H9 (cell line): ENCODE measurements around the gene SPATA19. TPM values are rescaled to one million over a fixed set of nuclear protein-coding genes. Genes with fewer than 3 reads are reported as not detected.

Source experiments
- DNase-seq: peaks from one replicate; pipeline ENCODE4 v3.0.0-alpha.2; 2017
- H2AFZ ChIP-seq: one replicate; pipeline ENCODE4 v1.6.1; 2013; ENCODE audit warnings: mild to moderate bottlenecking, low read length, control low read depth, moderate library complexity
- H2AK5ac ChIP-seq: 2 replicates; pipeline ENCODE4 v1.6.1; 2013; ENCODE audit warnings: low read length, control low read depth, mixed read lengths; ENCODE audit not compliant: insufficient read length
- H2BK120ac ChIP-seq: one replicate; pipeline ENCODE4 v1.6.1; 2013; ENCODE audit warnings: low read depth, mild to moderate bottlenecking, low read length, control low read depth, inconsistent platforms; ENCODE audit not compliant: poor library complexity, severe bottlenecking
- H2BK12ac ChIP-seq: 2 replicates; pipeline ENCODE4 v1.6.1; 2013; ENCODE audit warnings: low read length, control low read depth, mixed read lengths, low read depth; ENCODE audit not compliant: insufficient read length
- H2BK15ac ChIP-seq: 2 replicates; pipeline ENCODE4 v1.6.1; 2013; ENCODE audit warnings: low read depth, low read length, control low read depth
- H2BK20ac ChIP-seq: one replicate; pipeline ENCODE4 v1.6.1; 2013; ENCODE audit warnings: low read depth, mild to moderate bottlenecking, low read length, control low read depth, inconsistent platforms; ENCODE audit not compliant: poor library complexity, severe bottlenecking
- H2BK5ac ChIP-seq: 2 replicates; pipeline ENCODE4 v1.6.1; 2013; ENCODE audit warnings: low read length, control low read depth, mixed read lengths; ENCODE audit not compliant: insufficient read length
- H3K14ac ChIP-seq: 2 replicates; pipeline ENCODE4 v1.6.1; 2013; ENCODE audit warnings: low read length, control low read depth; ENCODE audit not compliant: insufficient read depth
- H3K18ac ChIP-seq: 2 replicates; pipeline ENCODE4 v1.6.1; 2013; ENCODE audit warnings: low read depth, mild to moderate bottlenecking, mixed read lengths, low read length, control low read depth; ENCODE audit not compliant: insufficient read length
- H3K23ac ChIP-seq: 2 replicates; pipeline ENCODE4 v1.6.1; 2013; ENCODE audit warnings: low read length, control low read depth, mixed read lengths, low read depth; ENCODE audit not compliant: insufficient read length
- H3K23me2 ChIP-seq: 2 replicates; pipeline ENCODE4 v1.6.1; 2013; ENCODE audit warnings: low read depth, mild to moderate bottlenecking, mixed read lengths, low read length, control low read depth; ENCODE audit not compliant: insufficient read length, poor library complexity, severe bottlenecking
- H3K27ac ChIP-seq: 2 replicates; pipeline ENCODE4 v1.5.1; 2013; ENCODE audit warnings: low read length, control low read depth, mixed read lengths, low read depth; ENCODE audit not compliant: insufficient read length
- H3K27me3 ChIP-seq: 2 replicates; pipeline ENCODE4 v1.6.1; 2013; ENCODE audit warnings: low read length, control low read depth, inconsistent platforms; ENCODE audit not compliant: insufficient read depth
- H3K4ac ChIP-seq: 2 replicates; pipeline ENCODE4 v1.6.1; 2013; ENCODE audit warnings: low read depth, mild to moderate bottlenecking, control low read depth, inconsistent platforms, low read length, moderate library complexity
- H3K4me1 ChIP-seq: 2 replicates; pipeline ENCODE4 v1.6.1; 2013; ENCODE audit warnings: low read length, control low read depth, inconsistent platforms; ENCODE audit not compliant: insufficient read depth
- H3K4me2 ChIP-seq: 2 replicates; pipeline ENCODE4 v1.6.1; 2013; ENCODE audit warnings: low read length, control low read depth, mixed read lengths; ENCODE audit not compliant: insufficient read length, insufficient read depth
- H3K56ac ChIP-seq: 2 replicates; pipeline ENCODE4 v1.6.1; 2013; ENCODE audit warnings: low read depth, mild to moderate bottlenecking, mixed read lengths, low read length, control low read depth; ENCODE audit not compliant: insufficient read length
- H3K79me1 ChIP-seq: 2 replicates; pipeline ENCODE4 v1.6.1; 2013; ENCODE audit warnings: low read depth, mild to moderate bottlenecking, moderate library complexity, low read length, control low read depth, inconsistent platforms; ENCODE audit not compliant: insufficient read depth, poor library complexity, severe bottlenecking
- H3K79me2 ChIP-seq: 2 replicates; pipeline ENCODE4 v1.6.1; 2013; ENCODE audit warnings: low read length, control low read depth, inconsistent platforms; ENCODE audit not compliant: insufficient read depth
- H3K9ac ChIP-seq: 2 replicates; pipeline ENCODE4 v1.6.1; 2013; ENCODE audit warnings: low read length, control low read depth, mixed read lengths; ENCODE audit not compliant: insufficient read length; ENCODE audit errors: extremely low read depth
- H3K9me3 ChIP-seq: one replicate; pipeline ENCODE4 v1.6.1; 2013; ENCODE audit warnings: low read depth, low read length, inconsistent platforms; ENCODE audit not compliant: control insufficient read depth
- H3T11ph ChIP-seq: one replicate; pipeline ENCODE4 v1.6.1; 2013; ENCODE audit warnings: mild to moderate bottlenecking, low read length, control low read depth, inconsistent platforms
- H4K20me1 ChIP-seq: one replicate; pipeline ENCODE4 v1.6.1; 2013; ENCODE audit not compliant: control insufficient read depth, insufficient read length, insufficient read depth
- H4K5ac ChIP-seq: 2 replicates; pipeline ENCODE4 v1.6.1; 2013; ENCODE audit warnings: low read depth, mild to moderate bottlenecking, mixed read lengths, low read length, control low read depth; ENCODE audit not compliant: insufficient read length
- H4K8ac ChIP-seq: replicated peaks from 2 replicates; pipeline ENCODE4 v1.6.1; 2013; ENCODE audit warnings: low read length, control low read depth, mixed read lengths, low read depth; ENCODE audit not compliant: insufficient read length
- H4K91ac ChIP-seq: 2 replicates; pipeline ENCODE4 v1.6.1; 2013; ENCODE audit warnings: low read depth, mild to moderate bottlenecking, moderate library complexity, mixed read lengths, low read length, control low read depth; ENCODE audit not compliant: insufficient read length
- H3K27ac Mint-ChIP-seq, 3 experiments: 2 replicates in 2 of 3; 3 replicates in 1 of 3; pipeline ENCODE4 v1.8.0; 2020 to 2021; ENCODE audit warnings: mixed read lengths in 3 of 3, mild to moderate bottlenecking in 1 of 3, moderate library complexity in 1 of 3
- H3K27me3 Mint-ChIP-seq: 2 replicates; pipeline ENCODE4 v1.8.0; 2021; ENCODE audit warnings: low read depth, mild to moderate bottlenecking, moderate library complexity, mixed read lengths
- H3K36me3 Mint-ChIP-seq, 3 experiments: 2 replicates in 2 of 3; 3 replicates in 1 of 3; pipeline ENCODE4 v1.8.0; 2020 to 2021; ENCODE audit warnings: low read depth in 3 of 3, mixed read lengths in 3 of 3; ENCODE audit not compliant: insufficient read depth in 1 of 3
- H3K4me1 Mint-ChIP-seq, 2 experiments: 2 replicates each; pipeline ENCODE4 v1.8.0; 2020; ENCODE audit warnings: mixed read lengths in 2 of 2
- H3K4me3 Mint-ChIP-seq, 2 experiments: 2 replicates in 1 of 2; 3 replicates in 1 of 2; pipeline ENCODE4 v1.8.0; 2020 to 2021; ENCODE audit warnings: mild to moderate bottlenecking in 2 of 2, mixed read lengths in 2 of 2, moderate library complexity in 1 of 2
- H3K9me3 Mint-ChIP-seq, 2 experiments: 2 replicates in 1 of 2; 3 replicates in 1 of 2; pipeline ENCODE4 v1.8.0; 2020; ENCODE audit warnings: mild to moderate bottlenecking in 2 of 2, mixed read lengths in 2 of 2, moderate library complexity in 1 of 2
- WGBS: extraction: QIAGEN DNeasy Blood & Tissue Kit; methylation state at CpG from one replicate; pipeline ENCODE4 v1.1.7; 2013; ENCODE audit warnings: missing lambda C conversion rate, low lambda C conversion rate, mixed read lengths; ENCODE audit not compliant: insufficient read length; ENCODE audit errors: extremely low coverage; 5-methylcytosine and 5-hydroxymethylcytosine counted together
- total RNA-seq: library from RNA; stranded (reverse); gene quantifications from 2 replicates; pipeline ENCODE4 v1.2.1, GENCODE V29; 2021
- TF ChIP-seq, protein P1 (sequence below): fragments of 200-600 bp; sonication (generic); conservative IDR thresholded peaks from 3 replicates; pipeline ENCODE4 v1.8.0; 2021; ENCODE audit warnings: antibody characterized with exemption, mild to moderate bottlenecking

The SPATA19 gene
- total RNA-seq, 1 experiment from 2014 or later: not detected

DNA sequence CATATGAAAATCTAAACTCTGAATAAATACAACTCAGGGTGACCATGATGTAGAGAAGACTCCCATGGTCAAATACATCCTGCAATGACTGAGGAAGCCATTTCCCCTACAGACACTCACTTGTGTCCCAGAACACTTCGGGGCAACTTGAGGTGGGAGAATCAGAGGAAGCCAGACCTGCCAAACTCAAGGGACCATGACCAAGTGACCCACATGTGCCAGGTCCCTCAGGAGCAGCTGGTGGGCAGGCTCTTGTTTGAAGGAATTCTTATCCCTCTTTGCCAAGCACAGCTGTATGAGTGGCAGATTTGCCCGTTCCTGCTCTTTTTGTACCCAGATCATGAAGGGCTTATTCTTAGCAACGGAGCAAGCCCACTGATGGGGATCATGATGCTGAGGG, 17.8 kb downstream of the SPATA19 start:
- H3K4ac ChIP-seq: no peak overlapping the region
- H4K5ac ChIP-seq: no peak overlapping the region
- no peak overlapping the region for H4K91ac ChIP-seq
- H3K36me3 Mint-ChIP-seq: peaks cover 0 to 3% (median 0%) of the 10 kb centered on the region in 3 experiments; a peak in 2 of 7 replicates
- no peak overlapping the region; a peak in 1 of 7 replicates for H3K27ac Mint-ChIP-seq
- no peak overlapping the region for H3K4me3 Mint-ChIP-seq
- no peak overlapping the region for H2BK5ac ChIP-seq
- H2AK5ac ChIP-seq: no peak overlapping the region
- no peak overlapping the region for H2BK120ac ChIP-seq
- no peaks in the 10 kb centered on the region for H3K9me3 ChIP-seq
- no peak overlapping the region for H3K27ac ChIP-seq
- H3K4me1 Mint-ChIP-seq: peaks cover 0 to 6% of the 10 kb centered on the region in 2 experiments; a peak in 1 of 4 replicates
- H3K14ac ChIP-seq: no peak overlapping the region
- H3T11ph ChIP-seq: no peak overlapping the region
- H3K9ac ChIP-seq: no peak overlapping the region
- no peaks in the 10 kb centered on the region for H3K79me2 ChIP-seq
- no peaks in the 10 kb centered on the region for H3K79me1 ChIP-seq
- DNase-seq: no peak
- H3K18ac ChIP-seq: no peak overlapping the region
- H3K4me1 ChIP-seq: no peaks in the 10 kb centered on the region
- H3K23ac ChIP-seq: no peak overlapping the region
- H3K4me2 ChIP-seq: no peak overlapping the region
- H3K27me3 Mint-ChIP-seq: peaks cover 6% of the 10 kb centered on the region
- peaks cover 3 to 4% of the 10 kb centered on the region in 2 experiments; a peak in 4 of 5 replicates for H3K9me3 Mint-ChIP-seq
- H4K20me1 ChIP-seq: no peaks in the 10 kb centered on the region
- no peaks in the 10 kb centered on the region for H3K23me2 ChIP-seq
- TF ChIP-seq, protein P1, sequence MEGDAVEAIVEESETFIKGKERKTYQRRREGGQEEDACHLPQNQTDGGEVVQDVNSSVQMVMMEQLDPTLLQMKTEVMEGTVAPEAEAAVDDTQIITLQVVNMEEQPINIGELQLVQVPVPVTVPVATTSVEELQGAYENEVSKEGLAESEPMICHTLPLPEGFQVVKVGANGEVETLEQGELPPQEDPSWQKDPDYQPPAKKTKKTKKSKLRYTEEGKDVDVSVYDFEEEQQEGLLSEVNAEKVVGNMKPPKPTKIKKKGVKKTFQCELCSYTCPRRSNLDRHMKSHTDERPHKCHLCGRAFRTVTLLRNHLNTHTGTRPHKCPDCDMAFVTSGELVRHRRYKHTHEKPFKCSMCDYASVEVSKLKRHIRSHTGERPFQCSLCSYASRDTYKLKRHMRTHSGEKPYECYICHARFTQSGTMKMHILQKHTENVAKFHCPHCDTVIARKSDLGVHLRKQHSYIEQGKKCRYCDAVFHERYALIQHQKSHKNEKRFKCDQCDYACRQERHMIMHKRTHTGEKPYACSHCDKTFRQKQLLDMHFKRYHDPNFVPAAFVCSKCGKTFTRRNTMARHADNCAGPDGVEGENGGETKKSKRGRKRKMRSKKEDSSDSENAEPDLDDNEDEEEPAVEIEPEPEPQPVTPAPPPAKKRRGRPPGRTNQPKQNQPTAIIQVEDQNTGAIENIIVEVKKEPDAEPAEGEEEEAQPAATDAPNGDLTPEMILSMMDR: no peak
- H2BK20ac ChIP-seq: no peak overlapping the region
- WGBS: no CpG with 5 or more reads among the region's 3 CpGs
- no peak overlapping the region for H4K8ac ChIP-seq
- H3K56ac ChIP-seq: no peak overlapping the region
- no peak overlapping the region for H2BK12ac ChIP-seq
- H3K27me3 ChIP-seq: no peaks in the 10 kb centered on the region
- H2AFZ ChIP-seq: no peak overlapping the region
- no peak overlapping the region for H2BK15ac ChIP-seq
